H54 (cell line): ENCODE measurements around the gene ANKRD6.
"Not testable (repeated sequence)": the region's sequence is repeated elsewhere in the genome, so short reads cannot be mapped to it uniquely, and the experiment has no call there.

Source experiments
- DNase-seq: peaks from one replicate; pipeline ENCODE4 v3.0.0; 2011; ENCODE audit warnings: low spot score, mixed read lengths; ENCODE audit not compliant: insufficient read length
- FAIRE-seq: peaks from 3 replicates; lab custom pipeline; 2011; peaks lifted over from hg19 to GRCh38; lab: Jason Lieb, UNC
- POLR2A ChIP-seq: IDR thresholded peaks from 2 replicates; pipeline ENCODE4 v1.6.1; 2011; ENCODE audit warnings: low read depth, mild to moderate bottlenecking, low read length

The ANKRD6 gene

DNA sequence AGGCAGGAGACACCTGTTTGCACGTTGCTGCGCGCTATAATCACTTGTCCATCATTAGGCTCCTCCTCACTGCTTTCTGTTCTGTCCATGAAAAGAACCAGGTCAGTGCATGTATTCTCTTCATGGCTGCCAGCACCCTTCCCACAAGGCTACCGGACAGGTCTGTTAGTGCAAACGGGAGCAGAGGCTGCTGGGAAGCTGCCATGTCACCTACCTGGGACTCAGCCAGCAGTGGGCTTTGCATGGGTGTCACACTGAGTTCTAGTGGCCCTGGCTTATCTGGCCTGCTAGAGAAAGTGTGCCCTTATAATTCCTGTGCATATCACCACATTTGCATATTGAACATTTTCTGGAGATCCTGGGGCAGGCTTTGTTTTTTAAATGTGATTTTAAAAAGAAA lies 180.8 kb downstream of the ANKRD6 start:
- no peak for TF ChIP-seq POLR2A
- FAIRE-seq: no peak
- DNase-seq: no peak

DNA sequence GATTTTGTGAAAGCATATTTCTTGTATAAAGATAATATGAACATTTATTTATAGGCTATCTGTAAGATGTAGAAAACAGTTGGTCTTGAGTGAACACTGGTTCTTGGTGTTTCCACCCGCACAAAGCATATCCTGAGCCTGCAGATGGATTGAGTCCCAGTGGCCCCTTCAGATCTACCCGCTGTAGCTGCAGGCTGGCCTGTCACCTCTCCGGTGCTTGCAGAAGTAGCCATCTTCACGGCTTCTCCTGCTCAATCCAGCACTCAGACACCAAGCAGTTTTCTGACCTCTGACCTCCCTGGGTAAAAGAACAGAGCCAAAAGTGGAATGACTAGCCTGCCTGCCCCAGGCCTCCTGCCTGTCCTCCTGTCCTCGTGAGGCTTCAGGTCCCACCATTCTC lies 182.9 kb downstream of the ANKRD6 start:
- DNase-seq (no peak), FAIRE-seq (no peak)
- TF ChIP-seq POLR2A: no peak

DNA sequence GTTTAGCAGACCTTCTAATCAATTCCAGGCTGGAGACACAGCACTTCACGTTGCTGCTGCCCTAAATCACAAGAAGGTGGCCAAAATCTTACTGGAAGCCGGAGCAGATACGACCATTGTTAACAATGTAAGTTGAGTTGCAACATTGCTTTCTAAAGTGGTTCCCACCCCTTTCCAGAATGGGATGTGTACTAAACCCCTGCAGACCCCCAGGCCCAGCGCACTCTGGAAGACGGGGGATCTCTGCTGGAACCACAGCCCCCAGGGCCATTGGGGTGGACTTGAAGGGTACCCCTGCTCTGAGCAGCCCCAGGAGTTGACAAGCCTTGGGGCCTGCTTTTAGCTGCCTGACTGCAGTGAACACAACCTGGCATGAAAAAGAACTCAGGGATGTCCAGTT lies 183.6 kb downstream of the ANKRD6 start:
- FAIRE-seq (no peak), DNase-seq (no peak)
- no peak for TF ChIP-seq POLR2A

DNA sequence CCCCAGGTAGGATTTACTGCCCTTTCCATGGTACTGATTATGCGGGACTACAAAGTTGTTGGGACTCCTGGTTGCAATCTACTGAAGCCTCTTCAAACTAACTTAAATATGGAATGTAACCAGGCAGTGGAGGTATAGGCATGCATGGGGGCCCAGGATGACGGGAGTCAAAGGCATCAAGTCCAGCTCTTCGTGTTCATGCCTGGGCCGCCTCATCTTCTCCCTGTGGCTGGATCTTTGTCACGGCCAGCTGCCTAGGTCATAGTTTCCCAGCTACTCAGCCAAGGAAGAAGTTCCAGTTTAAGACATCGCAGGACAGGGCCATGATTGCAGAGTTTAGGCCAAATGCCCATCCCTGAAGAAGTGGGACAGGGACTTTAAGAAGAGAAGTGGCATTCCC lies 185.1 kb downstream of the ANKRD6 start:
- no peak for TF ChIP-seq POLR2A
- FAIRE-seq (no peak), DNase-seq (no peak)

DNA sequence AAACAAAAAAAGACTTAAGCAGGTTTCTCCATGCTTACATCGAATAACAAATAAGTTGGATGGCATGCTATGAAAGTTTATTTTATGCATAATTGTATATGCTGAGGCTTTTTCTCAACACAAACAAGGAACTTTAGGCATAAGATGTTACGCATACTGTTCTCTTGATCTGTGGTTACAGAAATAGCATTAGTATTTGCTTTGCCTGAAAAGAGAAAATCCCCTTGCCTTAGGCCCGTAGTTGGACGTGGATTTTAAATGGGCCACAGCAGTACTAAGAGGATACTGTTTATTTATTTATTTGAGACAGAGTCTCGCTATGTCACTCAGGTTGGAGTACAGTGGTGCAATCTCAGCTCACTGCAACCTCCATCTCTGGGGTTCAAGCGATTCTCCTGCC lies 186.6 kb downstream of the ANKRD6 start:
- no peak for TF ChIP-seq POLR2A
- FAIRE-seq: no peak
- no peak for DNase-seq

DNA sequence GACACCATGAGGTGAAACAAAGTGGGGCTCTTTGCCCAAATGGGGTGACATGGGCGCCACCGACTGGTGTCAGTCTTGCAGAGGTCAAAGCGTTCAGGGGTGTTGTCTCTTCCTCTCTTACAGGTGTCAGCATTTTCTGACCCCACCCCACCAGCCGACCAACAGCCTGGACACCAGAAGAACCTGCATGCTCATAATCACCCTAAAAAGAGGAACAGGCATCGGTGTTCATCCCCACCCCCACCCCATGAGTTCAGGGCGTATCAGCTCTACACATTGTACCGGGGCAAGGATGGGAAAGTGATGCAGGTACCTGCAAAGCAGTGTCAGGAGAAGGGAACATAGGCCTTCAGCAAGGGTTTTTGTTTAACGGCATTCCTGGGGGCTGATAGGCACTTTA lies 190.8 kb downstream of the ANKRD6 start:
- no peak for TF ChIP-seq POLR2A
- DNase-seq: no peak
- FAIRE-seq: no peak

DNA sequence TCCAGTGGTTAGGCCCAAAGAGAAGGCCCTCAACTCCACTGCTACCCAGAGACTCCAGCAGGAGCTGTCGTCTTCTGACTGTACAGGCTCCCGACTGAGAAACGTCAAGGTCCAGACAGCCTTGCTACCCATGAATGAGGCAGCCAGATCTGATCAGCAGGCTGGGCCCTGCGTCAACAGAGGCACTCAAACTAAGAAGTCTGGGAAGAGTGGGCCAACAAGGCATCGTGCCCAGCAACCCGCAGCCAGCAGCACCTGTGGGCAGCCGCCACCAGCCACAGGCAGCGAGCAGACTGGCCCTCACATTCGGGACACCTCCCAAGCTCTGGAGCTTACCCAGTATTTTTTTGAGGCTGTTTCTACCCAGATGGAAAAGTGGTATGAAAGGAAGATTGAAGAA lies 197.5 kb downstream of the ANKRD6 start:
- no peak for FAIRE-seq
- TF ChIP-seq POLR2A: no peak
- DNase-seq: no peak

DNA sequence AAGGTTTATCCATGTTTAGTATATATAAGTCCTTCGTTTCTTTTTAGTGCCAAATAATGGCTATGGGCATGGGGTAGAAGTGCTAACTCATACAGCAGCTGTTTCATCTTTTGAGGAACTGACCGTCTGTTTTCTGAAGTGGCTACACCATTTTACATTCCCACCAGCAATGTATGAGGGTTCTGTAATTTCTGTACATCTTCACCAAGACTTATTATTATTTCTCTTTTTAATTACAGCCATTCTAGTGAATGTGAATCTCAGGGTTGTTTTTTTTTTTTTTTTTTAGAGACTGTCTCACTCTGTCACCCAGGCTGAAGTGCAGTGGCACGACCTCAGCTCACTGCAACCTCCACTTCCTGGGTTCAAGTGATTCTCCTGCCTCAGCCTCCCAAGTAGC lies 203.5 kb downstream of the ANKRD6 start:
- not testable (repeated sequence) for DNase-seq, FAIRE-seq

- no peak for TF ChIP-seq POLR2A
- no peak for DNase-seq
- FAIRE-seq: no peak
Measured at GRCh38 chr6:89637960-89638319, 205.0 kb downstream of the ANKRD6 start.

DNA sequence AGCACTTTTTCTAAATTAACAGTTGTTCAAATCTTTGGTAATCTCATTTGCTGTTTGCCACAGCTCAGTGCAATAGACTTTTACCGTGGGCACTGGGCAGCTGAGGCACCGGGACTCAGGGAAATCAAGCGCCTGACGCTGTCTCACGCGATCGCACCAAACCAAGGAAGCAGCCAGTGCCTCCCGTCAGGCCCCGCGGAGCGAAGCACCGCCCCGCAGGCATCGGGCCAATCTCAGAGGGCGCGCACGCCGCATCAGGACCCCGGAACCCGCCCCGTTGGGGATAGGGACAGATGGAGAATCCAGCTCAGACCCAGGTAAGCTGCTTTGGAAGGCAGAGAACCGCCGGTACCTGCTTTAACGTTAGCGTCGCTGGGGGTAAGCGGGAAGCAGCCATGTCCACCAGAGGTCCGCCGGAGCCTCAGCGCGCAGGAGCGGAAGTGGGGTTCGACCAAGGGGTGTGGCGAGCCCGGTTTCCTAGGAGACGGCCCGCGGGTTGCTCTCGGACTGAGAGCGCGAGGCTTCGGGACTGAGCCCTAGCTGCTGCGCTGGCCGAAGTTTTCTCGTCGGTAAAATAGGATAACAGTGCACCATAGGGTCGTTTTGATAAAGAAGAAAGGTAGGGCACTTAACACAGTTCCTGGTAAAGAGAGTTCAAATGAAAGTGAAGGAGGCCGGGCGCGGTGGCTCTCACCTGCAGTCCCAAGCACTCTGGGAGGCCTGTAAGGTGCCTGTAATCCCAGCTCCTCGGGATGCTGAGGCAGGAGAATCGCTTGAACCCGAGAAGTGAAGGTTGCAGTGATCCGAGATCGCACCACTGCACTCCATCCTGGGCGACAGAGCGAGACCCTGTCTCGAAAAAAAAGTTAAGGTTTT lies 205.6 kb downstream of the ANKRD6 start, which contains the start of gene LYRM2:
TSS of gene LYRM2 (minus strand) at position 428 of the 876 bp plus-strand sequence. CDS start at position 397, 31 bp downstream.
- peak; percentile 63 for TF ChIP-seq POLR2A
- DNase-seq (peak; percentile 67), FAIRE-seq (peak; percentile 75)

DNA sequence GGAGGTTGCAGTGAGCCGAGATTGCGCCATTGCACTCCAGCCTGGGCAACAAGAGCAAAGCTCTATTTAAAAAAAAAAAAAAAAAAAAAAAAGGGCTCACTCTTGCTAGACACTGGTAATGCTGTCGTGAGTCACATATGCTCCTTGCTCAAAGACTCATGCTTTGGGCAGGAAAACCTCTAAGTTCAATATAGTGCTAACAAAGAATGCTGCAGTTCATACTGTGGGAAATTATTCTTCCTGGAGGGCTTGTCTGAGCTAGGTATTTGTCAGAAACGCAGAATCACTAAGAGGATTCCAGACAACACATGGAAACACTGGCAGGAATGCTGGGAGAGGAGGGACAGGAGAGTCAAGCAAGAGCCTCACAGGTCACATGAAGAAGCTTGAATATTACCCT lies 207.9 kb downstream of the ANKRD6 start:
- TF ChIP-seq POLR2A: no peak
- DNase-seq (no peak), FAIRE-seq (no peak)

DNA sequence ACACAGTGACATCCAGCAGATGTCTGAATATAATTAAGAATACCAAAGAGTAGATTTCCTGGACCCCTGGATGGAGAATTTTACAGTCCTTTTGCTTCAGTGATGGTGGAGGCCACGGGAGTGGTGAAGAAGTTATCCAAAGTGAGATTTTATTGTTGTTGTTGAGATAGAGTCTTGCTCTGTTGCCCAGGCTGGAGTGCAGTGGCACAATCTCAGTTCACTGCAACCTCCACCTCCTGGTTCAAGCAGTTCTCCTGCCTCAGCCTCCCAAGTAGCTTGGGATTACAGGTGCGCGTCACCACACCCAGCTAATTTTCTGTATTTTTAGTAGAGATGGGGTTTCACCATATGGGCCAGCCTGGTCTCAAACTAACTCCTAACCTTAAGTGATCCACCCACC lies 208.6 kb downstream of the ANKRD6 start:
- not testable (repeated sequence) for FAIRE-seq, DNase-seq

DNA sequence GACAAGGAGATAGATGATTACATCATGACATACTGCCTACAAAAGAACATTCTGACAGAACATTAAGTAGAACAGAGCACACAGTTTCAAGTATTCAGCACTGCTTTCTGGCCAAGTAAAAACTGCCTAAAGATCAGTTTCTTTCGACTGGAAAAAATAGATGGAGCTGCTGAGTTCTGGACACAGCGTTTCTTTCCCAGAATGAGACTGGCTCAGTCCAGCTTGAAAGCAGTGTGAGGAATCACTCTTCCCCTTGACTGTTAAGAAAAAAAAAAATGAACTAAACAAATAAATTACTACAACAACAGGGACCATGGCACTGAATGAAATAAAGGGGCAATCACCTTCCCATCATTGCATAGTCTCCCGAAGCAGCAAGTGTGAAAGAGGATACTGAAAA lies 210.0 kb downstream of the ANKRD6 start:
- TF ChIP-seq POLR2A: no peak
- DNase-seq: no peak
- no peak for FAIRE-seq

GRCh38 chr6:89643406-89643805 lies 210.5 kb downstream of the ANKRD6 start:
- FAIRE-seq (no peak), DNase-seq (no peak)
- no peak for TF ChIP-seq POLR2A

GRCh38 chr6:89644864-89645263 lies 211.9 kb downstream of the ANKRD6 start:
- TF ChIP-seq POLR2A: no peak
- DNase-seq: no peak
- FAIRE-seq: no peak
